OCI-LY1 (cell line): ENCODE data around the gene ARHGAP25.
A peak's percentile ranks its signal among the peaks of the same experiment; 100 is the strongest.

Source experiments
- H2AFZ ChIP-seq: fragments of 200-600 bp; sonication (generic), shearing (Covaris generic); 2 replicates; pipeline ENCODE4 v1.6.0; 2014; ENCODE audit warnings: antibody characterized with exemption, mild to moderate bottlenecking, low read length
- H3F3A ChIP-seq: fragments of 200-600 bp; sonication (generic), shearing (Covaris generic); 2 replicates; pipeline ENCODE4 v1.6.0; 2014; ENCODE audit warnings: mild to moderate bottlenecking, antibody characterized with exemption, low read length, moderate library complexity; ENCODE audit not compliant: insufficient read depth
- H3K27ac ChIP-seq: fragments of 200-600 bp; sonication (generic); 2 replicates; pipeline ENCODE4 v1.5.1; 2014; ENCODE audit warnings: low read length, mixed run types, mild to moderate bottlenecking, low read depth; ENCODE audit not compliant: poor library complexity, severe bottlenecking
- H3K27me3 ChIP-seq: fragments of 200-600 bp; sonication (generic); 2 replicates; pipeline ENCODE4 v1.6.0; 2014; ENCODE audit warnings: antibody characterized with exemption, mild to moderate bottlenecking, low read length, moderate library complexity; ENCODE audit not compliant: insufficient read depth
- H3K36me3 ChIP-seq: fragments of 200-600 bp; sonication (generic); 2 replicates; pipeline ENCODE4 v1.6.1; 2014; ENCODE audit warnings: mild to moderate bottlenecking, antibody characterized with exemption, low read length, moderate library complexity, mixed read lengths; ENCODE audit not compliant: insufficient read depth
- H3K4me1 ChIP-seq: fragments of 200-600 bp; sonication (generic); 2 replicates; pipeline ENCODE4 v1.5.1; 2014; ENCODE audit warnings: mild to moderate bottlenecking, low read length, moderate library complexity; ENCODE audit not compliant: insufficient read depth, severe bottlenecking
- H3K4me2 ChIP-seq: fragments of 200-600 bp; sonication (generic), shearing (Covaris generic); 2 replicates; pipeline ENCODE4 v1.6.1; 2014; ENCODE audit warnings: low read length
- H3K4me3 ChIP-seq: fragments of 200-600 bp; sonication (generic); 2 replicates; pipeline ENCODE4 v1.5.1; 2014; ENCODE audit warnings: low read length, low read depth, mild to moderate bottlenecking, mixed read lengths; ENCODE audit not compliant: poor library complexity, severe bottlenecking
- H3K79me2 ChIP-seq: fragments of 200-600 bp; shearing (Covaris generic); 2 replicates; pipeline ENCODE4 v1.6.1; 2016; ENCODE audit warnings: mixed run types, low read length, mixed read lengths; ENCODE audit not compliant: insufficient read depth
- H3K9ac ChIP-seq: fragments of 200-600 bp; sonication (generic), shearing (Covaris generic); 2 replicates; pipeline ENCODE4 v1.6.1; 2014; ENCODE audit warnings: mild to moderate bottlenecking, low read length, mixed read lengths
- H3K9me2 ChIP-seq: fragments of 200-600 bp; sonication (generic), shearing (Covaris generic); 2 replicates; pipeline ENCODE4 v1.6.1; 2014; ENCODE audit warnings: low read depth, mild to moderate bottlenecking, low read length, mixed read lengths
- H3K9me3 ChIP-seq: fragments of 200-600 bp; shearing (Covaris generic); 2 replicates; pipeline ENCODE4 v1.6.1; 2014; ENCODE audit warnings: low read length, mixed read lengths
- H4K20me1 ChIP-seq: fragments of 200-600 bp; sonication (generic), shearing (Covaris generic); 2 replicates; pipeline ENCODE4 v1.6.0; 2016; ENCODE audit warnings: mild to moderate bottlenecking, low read length; ENCODE audit not compliant: insufficient read depth
- EZH2 ChIP-seq: fragments of 200-600 bp; sonication (generic), shearing (Covaris generic); IDR thresholded peaks from 2 replicates; pipeline ENCODE4 v1.8.0; 2017; ENCODE audit warnings: borderline replicate concordance, mixed run types, mild to moderate bottlenecking, antibody characterized with exemption, low read length, moderate library complexity, mixed read lengths
- TF ChIP-seq, protein P1 (sequence below): fragments of 200-600 bp; sonication (generic), shearing (Covaris generic); IDR thresholded peaks from 2 replicates; pipeline ENCODE4 v1.5.1; 2017; ENCODE audit warnings: mild to moderate bottlenecking, antibody characterized with exemption, low read length, moderate library complexity, mixed read lengths

The ARHGAP25 gene

GRCh38 chr2:68727683-68728375 lies 6.8 kb upstream of the ARHGAP25 start:
- H2AFZ ChIP-seq: peak overlapping the region; percentile 22
- H3K27ac ChIP-seq: peak overlapping the region; percentile 89
- no peaks in the 10 kb centered on the region for H3K9me2 ChIP-seq
- TF ChIP-seq, protein P1, sequence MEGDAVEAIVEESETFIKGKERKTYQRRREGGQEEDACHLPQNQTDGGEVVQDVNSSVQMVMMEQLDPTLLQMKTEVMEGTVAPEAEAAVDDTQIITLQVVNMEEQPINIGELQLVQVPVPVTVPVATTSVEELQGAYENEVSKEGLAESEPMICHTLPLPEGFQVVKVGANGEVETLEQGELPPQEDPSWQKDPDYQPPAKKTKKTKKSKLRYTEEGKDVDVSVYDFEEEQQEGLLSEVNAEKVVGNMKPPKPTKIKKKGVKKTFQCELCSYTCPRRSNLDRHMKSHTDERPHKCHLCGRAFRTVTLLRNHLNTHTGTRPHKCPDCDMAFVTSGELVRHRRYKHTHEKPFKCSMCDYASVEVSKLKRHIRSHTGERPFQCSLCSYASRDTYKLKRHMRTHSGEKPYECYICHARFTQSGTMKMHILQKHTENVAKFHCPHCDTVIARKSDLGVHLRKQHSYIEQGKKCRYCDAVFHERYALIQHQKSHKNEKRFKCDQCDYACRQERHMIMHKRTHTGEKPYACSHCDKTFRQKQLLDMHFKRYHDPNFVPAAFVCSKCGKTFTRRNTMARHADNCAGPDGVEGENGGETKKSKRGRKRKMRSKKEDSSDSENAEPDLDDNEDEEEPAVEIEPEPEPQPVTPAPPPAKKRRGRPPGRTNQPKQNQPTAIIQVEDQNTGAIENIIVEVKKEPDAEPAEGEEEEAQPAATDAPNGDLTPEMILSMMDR: no peak
- TF ChIP-seq EZH2: no peak
- H3K36me3 ChIP-seq: no peaks in the 10 kb centered on the region
- no peaks in the 10 kb centered on the region for H4K20me1 ChIP-seq
- H3K4me3 ChIP-seq: no peak overlapping the region
- no peaks in the 10 kb centered on the region for H3F3A ChIP-seq
- H3K9me3 ChIP-seq: no peaks in the 10 kb centered on the region
- H3K4me2 ChIP-seq: peak overlapping the region; percentile 61
- no peaks in the 10 kb centered on the region for H3K27me3 ChIP-seq
- H3K79me2 ChIP-seq: no peaks in the 10 kb centered on the region
- H3K4me1 ChIP-seq: peaks cover 44% of the 10 kb centered on the region
- peak overlapping the region; percentile 54 for H3K9ac ChIP-seq

DNA sequence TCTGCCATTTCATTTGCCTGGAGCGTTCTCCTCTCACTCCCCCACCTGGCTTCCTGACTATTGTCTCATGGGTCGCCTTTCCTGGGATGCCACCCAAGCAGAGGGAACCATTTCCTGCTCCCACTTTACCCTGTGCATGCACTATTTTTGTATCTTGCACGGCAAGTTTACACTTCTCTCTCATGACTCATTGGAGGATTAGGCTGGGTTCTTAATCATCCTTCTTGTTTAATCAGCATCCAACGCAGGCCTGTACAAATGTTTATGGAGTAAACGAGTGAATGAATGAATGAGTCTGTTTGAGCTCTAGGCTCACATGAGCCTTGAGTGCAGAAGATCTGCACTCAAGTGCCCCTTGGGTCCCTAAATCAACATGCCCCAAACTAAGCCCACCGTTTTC lies 3.8 kb upstream of the ARHGAP25 start:
- Histone ChIP-seq H3K27me3 (no peaks in the 10 kb centered on the region), H3K4me2 (no peak overlapping the region), H3K27ac (no peak overlapping the region), H3K9me3 (no peaks in the 10 kb centered on the region), H2AFZ (peak overlapping the region; percentile 71; the same call in 1 of the 2 replicates), H3K4me1 (peaks cover 54% of the 10 kb centered on the region), H3K79me2 (peaks cover 7% of the 10 kb centered on the region), H4K20me1 (no peaks in the 10 kb centered on the region), H3K4me3 (no peak overlapping the region), H3F3A (no peaks in the 10 kb centered on the region), H3K9me2 (no peaks in the 10 kb centered on the region), H3K9ac (no peak overlapping the region), H3K36me3 (no peaks in the 10 kb centered on the region)
- TF ChIP-seq, protein P1: no peak

DNA sequence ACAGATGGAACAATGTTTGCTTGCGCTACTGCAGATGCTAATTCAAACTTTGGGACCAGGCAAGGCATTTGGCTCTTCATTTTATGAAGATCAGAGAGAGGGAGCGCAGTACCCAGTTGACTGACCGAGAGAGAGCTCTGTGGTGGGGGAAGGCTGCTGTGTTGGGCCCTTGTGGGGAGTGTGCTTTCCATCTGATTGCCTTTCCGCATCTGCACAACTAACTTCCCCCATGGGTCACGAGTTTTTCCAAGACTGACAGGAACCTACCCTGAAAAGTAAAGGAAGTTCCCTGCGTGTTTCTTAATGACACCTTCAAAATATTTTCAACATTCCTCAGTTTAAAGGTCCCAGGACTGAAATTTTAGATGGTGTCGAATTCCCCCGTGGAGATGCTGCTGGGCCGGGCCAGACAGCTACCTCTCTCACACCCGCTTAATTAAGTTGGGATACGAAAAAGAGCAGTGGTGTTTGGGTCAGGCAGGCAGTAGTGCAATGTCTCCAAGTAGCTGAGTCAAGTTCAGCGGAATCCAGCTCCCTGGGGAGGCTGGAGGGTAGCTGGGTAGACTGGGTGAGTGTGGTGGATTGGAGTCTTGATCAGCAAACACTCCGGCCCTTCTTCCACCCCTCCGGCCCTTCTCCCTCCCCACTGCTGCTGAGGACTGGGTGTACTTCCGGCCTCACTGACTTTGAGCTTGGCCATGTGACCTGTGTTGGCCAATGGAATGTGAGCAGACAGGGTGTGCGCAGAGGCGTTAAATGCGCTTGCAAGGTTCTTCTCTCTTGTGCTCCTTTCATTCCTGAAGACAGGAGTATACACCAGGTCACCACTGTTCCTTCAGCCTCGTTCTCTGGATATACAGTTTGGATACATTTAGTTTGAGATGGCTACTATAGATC lies 2.3 kb upstream of the ARHGAP25 start:
- Histone ChIP-seq H3K4me1 (peaks cover 48% of the 10 kb centered on the region), H3K9me2 (no peaks in the 10 kb centered on the region), H3K79me2 (peaks cover 22% of the 10 kb centered on the region), H3K4me3 (no peak overlapping the region), H3F3A (no peaks in the 10 kb centered on the region), H3K27me3 (no peaks in the 10 kb centered on the region), H3K27ac (no peak overlapping the region), H3K4me2 (no peak overlapping the region), H2AFZ (no peak overlapping the region), H3K36me3 (no peaks in the 10 kb centered on the region), H4K20me1 (no peaks in the 10 kb centered on the region), H3K9me3 (no peaks in the 10 kb centered on the region), H3K9ac (no peak overlapping the region)
- TF ChIP-seq, protein P1: no peak
- no peak for TF ChIP-seq EZH2
